Measurements from ENCODE around the gene C19orf47. TPM values are rescaled to one million over a fixed set of nuclear protein-coding genes. Genes with fewer than 3 reads are reported as not detected.

C19orf47 gene
- total and polyA plus RNA-seq, 2 donors (not counting 3 experiments of a cell fraction or from before 2014, with no cell fraction given): 16.4 to 27.0 TPM

DNA sequence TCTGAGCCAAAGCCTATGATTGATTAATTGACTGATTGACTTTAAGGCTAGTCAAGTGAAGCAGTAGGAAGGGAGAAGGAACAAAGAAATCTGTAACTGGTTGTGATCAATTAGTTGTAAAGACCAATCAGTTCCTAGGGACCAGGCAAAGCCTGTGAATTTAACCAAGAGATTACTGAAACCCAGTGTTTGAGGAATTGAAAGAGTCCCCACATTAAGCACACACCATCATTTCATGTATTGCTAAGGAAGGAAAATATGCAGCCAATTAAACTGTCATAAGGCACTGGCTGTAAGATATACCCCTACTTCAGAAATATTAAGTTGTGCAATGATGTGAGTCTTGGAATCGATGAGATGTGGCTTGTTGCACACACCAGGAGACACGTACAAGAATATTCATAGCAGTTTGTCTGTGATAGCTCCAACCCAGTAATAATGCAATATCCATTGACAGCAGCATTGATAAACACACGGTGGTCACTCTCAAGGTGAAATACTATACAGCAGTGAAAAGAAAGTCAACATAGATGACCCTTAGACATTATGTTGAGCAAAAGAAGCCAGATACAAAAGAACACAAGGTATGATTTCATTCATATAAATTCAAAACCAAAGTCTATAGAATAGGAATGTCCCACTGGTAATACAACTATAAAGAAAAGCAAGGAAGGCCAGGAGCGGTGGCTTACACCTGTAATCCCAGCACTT is 9.0 kb downstream of the C19orf47 start:
- intact Hi-C loops (cut with micrococcal nuclease) (loop anchor here (5.0 kb wide), 1 partner anchor 47 kb away; no protein-coding TSS in a partner anchor), dilution Hi-C loops (cut with MboI; ENCODE audit: extremely low pct_ligation_motif_present, low sequenced_read_pairs) (no loop called here)
- ChIA-PET POLR2A (no interaction called here), CTCF (interaction anchor here (1.2 kb wide), 1 partner anchor 34 kb away, joined by 6 read pairs; no protein-coding TSS in a partner anchor)
- no peak overlapping the region for H3K4me3 ChIP-seq (replicated peaks in 1 of 3; ENCODE audit: insufficient read depth in 1 of 3, low read depth in 1 of 3, low read length in 3 of 3)
- no peak overlapping the region for H2AFZ ChIP-seq (ENCODE audit: low read depth, low read length)
- no peak overlapping the region for H3K9ac ChIP-seq (replicated peaks; ENCODE audit: extremely low read depth, insufficient read depth, low read length)
- peaks cover 0 to 2% of the 10 kb centered on the region in 2 experiments for H3K36me3 ChIP-seq (ENCODE audit: control insufficient read depth in 2 of 2, extremely low read depth in 1 of 2, insufficient read depth in 2 of 2, low read length in 2 of 2)
- H3K79me2 ChIP-seq (ENCODE audit: control insufficient read depth, insufficient read depth, low read length): peaks cover 8% of the 10 kb centered on the region
- TF ChIP-seq EZH2 (IDR thresholded peaks at IDR 0.05; ENCODE audit: borderline replicate concordance, low read depth, low read length, severe bottlenecking) (no peak), GATA2 (IDR thresholded peaks at IDR 0.05; ENCODE audit: insufficient read depth, insufficient read length, low read depth, low read length) (no peak), CTCF (IDR thresholded peaks at IDR 0.05; ENCODE audit: extremely low read depth in 1 of 2, insufficient read depth in 1 of 2, low read depth in 1 of 2, low read length in 2 of 2) (no peak), POLR2A (IDR thresholded peaks at IDR 0.05; ENCODE audit: low read depth, low read length) (no peak), JUN (IDR thresholded peaks at IDR 0.05; ENCODE audit: borderline replicate concordance, insufficient read depth, insufficient read length, low read depth) (no peak)
- TF ChIP-seq, protein P1, sequence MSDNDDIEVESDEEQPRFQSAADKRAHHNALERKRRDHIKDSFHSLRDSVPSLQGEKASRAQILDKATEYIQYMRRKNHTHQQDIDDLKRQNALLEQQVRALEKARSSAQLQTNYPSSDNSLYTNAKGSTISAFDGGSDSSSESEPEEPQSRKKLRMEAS (IDR thresholded peaks at IDR 0.05; ENCODE audit: insufficient read depth, insufficient read length): no peak
- no peak overlapping the region for H3K27ac ChIP-seq (ENCODE audit: insufficient read depth, low read depth, low read length)
- no peaks in the 10 kb centered on the region for H4K20me1 ChIP-seq (replicated peaks; ENCODE audit: control insufficient read depth, extremely low read depth, insufficient read depth, low read length)
- BruUV-seq (replicated peaks): no TSS peak
- FAIRE-seq (no peak), DNase-seq (ENCODE audit: low read depth, low spot score) (no peak)
- H3K4me1 ChIP-seq (ENCODE audit: control insufficient read depth, extremely low read depth, insufficient read depth, low read length): no peaks in the 10 kb centered on the region
- no peaks in the 10 kb centered on the region for H3K9me1 ChIP-seq (replicated peaks; ENCODE audit: control insufficient read depth, extremely low read depth, insufficient read depth, low read length)
- no peaks in the 10 kb centered on the region for H3K9me3 ChIP-seq (replicated peaks; ENCODE audit: control insufficient read depth, insufficient read depth, low read length)
- H3K4me2 ChIP-seq (ENCODE audit: insufficient read depth, low read length): no peak overlapping the region
- no peaks in the 10 kb centered on the region for H3K27me3 ChIP-seq (ENCODE audit: control insufficient read depth in 2 of 2, insufficient read depth in 2 of 2, low read length in 2 of 2)

All from endothelial cell of umbilical vein (primary cell).